NCI-H82 (cell line): Measurements from ENCODE around the gene C9orf43.

Experiments used
- DNase-seq: peaks from one replicate; lab custom pipeline; 2025; lab: John Stamatoyannopoulos, UW

C9orf43 gene

DNA sequence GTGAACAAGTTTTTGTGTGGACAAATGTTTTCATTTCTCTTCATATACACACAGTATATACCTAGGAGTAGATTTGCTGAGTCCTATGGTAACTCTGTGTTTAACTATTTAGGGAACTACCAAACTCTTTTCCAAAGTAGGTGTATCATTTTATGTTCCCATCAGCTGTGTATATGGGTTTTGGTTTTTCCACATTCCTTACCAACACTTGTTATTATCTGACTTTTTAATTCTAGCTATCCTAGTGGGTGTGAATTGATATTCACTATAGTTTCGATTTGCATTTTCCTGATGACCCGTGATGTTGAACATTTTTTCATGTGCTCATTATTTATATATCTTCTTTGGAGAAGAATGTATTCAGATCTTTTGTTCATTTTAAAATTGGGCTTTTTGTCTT is 56.6 kb downstream of the C9orf43 start:
- no peak for DNase-seq

- no peak for DNase-seq
Observed at GRCh38 chr9:113468716-113469448, 58.3 kb downstream of the C9orf43 start.

DNA sequence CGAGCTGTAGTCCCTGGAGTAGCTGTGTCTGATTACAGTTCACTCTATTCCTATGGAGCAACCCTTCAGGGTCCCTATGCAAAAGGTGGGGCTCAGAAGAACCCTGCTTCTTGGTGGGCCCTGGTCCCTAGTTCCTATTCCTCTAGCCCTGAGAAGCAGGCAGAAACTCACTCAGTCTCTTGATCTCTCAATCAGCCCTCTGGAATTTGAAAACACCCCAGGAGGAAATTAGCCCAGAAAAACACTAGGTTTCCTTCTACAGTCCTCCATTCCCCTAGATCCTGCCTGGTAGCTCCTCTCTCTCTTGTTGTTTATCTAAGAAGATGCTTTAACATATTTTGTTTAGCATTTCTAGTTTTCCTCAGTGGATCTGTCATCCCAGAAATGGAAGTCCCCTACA is 60.6 kb downstream of the C9orf43 start:
- DNase-seq: no peak

GRCh38 chr9:113471566-113471965 is 61.0 kb downstream of the C9orf43 start:
- DNase-seq: no peak

GRCh38 chr9:113472199-113472598 is 61.7 kb downstream of the C9orf43 start:
- no peak for DNase-seq

- DNase-seq: no peak
Observed at GRCh38 chr9:113474360-113475028, 63.9 kb downstream of the C9orf43 start.

DNA sequence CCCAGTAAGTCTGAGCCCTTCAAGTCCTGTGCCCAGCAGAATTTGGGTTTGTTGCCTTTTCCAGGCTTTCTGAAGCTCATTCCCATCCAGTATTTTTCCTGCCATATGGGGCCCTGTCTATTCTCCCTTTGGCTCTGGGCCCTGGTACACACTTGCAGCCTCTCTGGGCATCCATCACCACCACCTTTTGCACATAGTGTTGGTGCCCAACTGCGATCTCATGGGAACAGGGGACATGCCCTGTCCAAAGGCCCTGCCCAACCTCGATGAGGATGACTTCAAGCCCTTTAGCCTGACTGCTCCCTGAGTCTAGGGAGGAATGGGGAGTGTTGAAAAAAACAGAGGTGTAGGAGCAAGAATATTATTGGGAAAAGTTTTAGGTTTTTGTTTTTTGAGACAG is 64.5 kb downstream of the C9orf43 start:
- no peak for DNase-seq

DNA sequence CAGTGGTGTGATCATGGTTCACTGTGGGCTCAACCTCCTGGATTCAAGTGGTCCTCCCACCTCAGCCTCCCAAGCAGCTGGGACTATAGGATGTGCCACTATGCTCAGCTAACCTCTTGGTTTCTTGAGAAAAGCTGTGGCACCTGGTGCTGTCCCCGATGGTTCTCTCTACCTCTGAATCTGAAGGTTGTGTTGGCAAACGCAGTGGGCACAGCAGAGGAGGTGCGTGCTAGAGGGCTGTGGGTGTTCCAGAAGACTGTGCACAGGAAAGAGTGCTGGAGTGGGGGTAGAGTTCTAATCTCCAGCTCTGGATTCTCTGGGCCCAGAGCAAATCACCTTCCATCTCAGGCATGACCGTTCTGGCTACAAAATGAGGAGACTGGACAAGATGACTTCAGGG is 65.4 kb downstream of the C9orf43 start:
- DNase-seq: no peak

- no peak for DNase-seq
Observed at GRCh38 chr9:113476511-113476916, 66.0 kb downstream of the C9orf43 start.

- DNase-seq: no peak
Observed at GRCh38 chr9:113477058-113477457, 66.5 kb downstream of the C9orf43 start.

GRCh38 chr9:113477661-113478060 is 67.1 kb downstream of the C9orf43 start:
- DNase-seq: no peak

GRCh38 chr9:113479174-113479621 is 68.7 kb downstream of the C9orf43 start:
- DNase-seq: no peak
